DOHH2 (cell line): Measurements from ENCODE around the gene NINJ2.

Experiments
- H3F3A ChIP-seq: fragments of 200-600 bp; sonication (generic), shearing (Covaris generic); 2 replicates; pipeline ENCODE4 v1.6.0; 2016; ENCODE audit warnings: antibody characterized with exemption, mild to moderate bottlenecking; ENCODE audit not compliant: control insufficient read depth, insufficient read depth
- H3K27ac ChIP-seq: fragments of 200-600 bp; sonication (generic); 2 replicates; pipeline ENCODE4 v1.5.1; 2014; ENCODE audit warnings: low read depth, mild to moderate bottlenecking, low read length, moderate library complexity
- H3K27me3 ChIP-seq: fragments of 200-600 bp; sonication (generic); 2 replicates; pipeline ENCODE4 v1.6.1; 2014; ENCODE audit warnings: mild to moderate bottlenecking, low read length, mixed read lengths; ENCODE audit not compliant: control insufficient read depth
- H3K36me3 ChIP-seq: fragments of 200-600 bp; sonication (generic); 2 replicates; pipeline ENCODE4 v1.6.1; 2014; ENCODE audit warnings: mild to moderate bottlenecking, low read length, moderate library complexity, mixed read lengths; ENCODE audit not compliant: control insufficient read depth
- H3K4me1 ChIP-seq: fragments of 200-600 bp; sonication (generic); 2 replicates; pipeline ENCODE4 v1.6.1; 2014; ENCODE audit warnings: mild to moderate bottlenecking, low read length, mixed read lengths; ENCODE audit not compliant: control insufficient read depth
- H3K4me2 ChIP-seq: fragments of 200-600 bp; sonication (generic); 2 replicates; pipeline ENCODE4 v1.6.0; 2014; ENCODE audit warnings: mild to moderate bottlenecking, low read length, moderate library complexity
- H3K4me3 ChIP-seq: fragments of 200-600 bp; sonication (generic); 2 replicates; pipeline ENCODE4 v1.5.1; 2014; ENCODE audit warnings: mild to moderate bottlenecking, low read length, mixed read lengths
- H3K79me2 ChIP-seq: fragments of 200-600 bp; sonication (generic); 2 replicates; pipeline ENCODE4 v1.6.1; 2014; ENCODE audit warnings: mild to moderate bottlenecking, low read length, mixed read lengths; ENCODE audit not compliant: control insufficient read depth
- H3K9me2 ChIP-seq: fragments of 200-600 bp; sonication (generic); replicated peaks from 2 replicates; pipeline ENCODE4 v1.6.1; 2014; ENCODE audit warnings: mild to moderate bottlenecking, low read length, mixed read lengths; ENCODE audit not compliant: control insufficient read depth
- H3K9me3 ChIP-seq: fragments of 200-600 bp; sonication (generic); 2 replicates; pipeline ENCODE4 v1.6.1; 2014; ENCODE audit warnings: antibody characterized with exemption, low read length, mixed read lengths; ENCODE audit not compliant: control insufficient read depth, insufficient read depth
- H4K20me1 ChIP-seq: fragments of 200-600 bp; sonication (generic); 2 replicates; pipeline ENCODE4 v1.6.0; 2014; ENCODE audit warnings: low read depth, mild to moderate bottlenecking, antibody characterized with exemption, low read length, moderate library complexity; ENCODE audit not compliant: control insufficient read depth, insufficient read depth
- CTCF ChIP-seq: fragments of 200-600 bp; sonication (generic); IDR thresholded peaks from one replicate; pipeline ENCODE4 v1.5.1; 2014; ENCODE audit warnings: antibody characterized with exemption, mild to moderate bottlenecking, low read depth, low read length; ENCODE audit not compliant: poor library complexity, severe bottlenecking
- EZH2phosphoT487 ChIP-seq: fragments of 200-600 bp; sonication (generic); IDR thresholded peaks from 2 replicates; pipeline ENCODE4 v1.6.1; 2017; ENCODE audit warnings: borderline replicate concordance, mild to moderate bottlenecking, antibody characterized with exemption, low read length, moderate library complexity, mixed read lengths

The NINJ2 gene

GRCh38 chr12:615620-616019 is 47.6 kb downstream of the NINJ2 start:
- H3K79me2 ChIP-seq, result no peaks in the 10 kb centered on the region
- no peaks in the 10 kb centered on the region for H3K36me3 ChIP-seq
- no peaks in the 10 kb centered on the region for H3K27me3 ChIP-seq
- H3K4me1 ChIP-seq, result peaks cover 17% of the 10 kb centered on the region
- no peak overlapping the region for H3K27ac ChIP-seq
- H4K20me1 ChIP-seq, result no peaks in the 10 kb centered on the region
- TF ChIP-seq EZH2phosphoT487, result no peak
- no peak for TF ChIP-seq CTCF
- no peaks in the 10 kb centered on the region for H3K9me2 ChIP-seq
- H3K9me3 ChIP-seq, result no peaks in the 10 kb centered on the region
- H3K4me2 ChIP-seq, result no peak overlapping the region
- no peaks in the 10 kb centered on the region for H3F3A ChIP-seq
- no peak overlapping the region for H3K4me3 ChIP-seq

GRCh38 chr12:614411-614970 is 48.8 kb downstream of the NINJ2 start:
- no peaks in the 10 kb centered on the region for H3K27me3 ChIP-seq
- H3K4me2 ChIP-seq, result 0 out of 2 replicates have a peak overlapping the region, but pooled peaks have one; percentile 3
- H3K36me3 ChIP-seq, result no peaks in the 10 kb centered on the region
- H3K4me3 ChIP-seq, result no peak overlapping the region
- no peaks in the 10 kb centered on the region for H3F3A ChIP-seq
- no peak overlapping the region for H3K27ac ChIP-seq
- H3K79me2 ChIP-seq, result no peaks in the 10 kb centered on the region
- TF ChIP-seq CTCF (peak; percentile 70), EZH2phosphoT487 (no peak)
- peaks cover 26% of the 10 kb centered on the region for H3K4me1 ChIP-seq
- no peaks in the 10 kb centered on the region for H3K9me2 ChIP-seq
- H3K9me3 ChIP-seq, result no peaks in the 10 kb centered on the region
- no peaks in the 10 kb centered on the region for H4K20me1 ChIP-seq

- Histone ChIP-seq H3K36me3 (no peaks in the 10 kb centered on the region), H3K9me3 (no peaks in the 10 kb centered on the region), H3K9me2 (no peaks in the 10 kb centered on the region), H3K4me3 (no peak overlapping the region), H3K4me1 (peaks cover 26% of the 10 kb centered on the region), H4K20me1 (no peaks in the 10 kb centered on the region), H3K4me2 (no peak overlapping the region), H3K27ac (no peak overlapping the region), H3K27me3 (no peaks in the 10 kb centered on the region), H3F3A (no peaks in the 10 kb centered on the region), H3K79me2 (no peaks in the 10 kb centered on the region)
- TF ChIP-seq CTCF (no peak), EZH2phosphoT487 (no peak)
Measured at GRCh38 chr12:613996-614395, 49.2 kb downstream of the NINJ2 start.
